Fibroblast of pulmonary artery (primary cell): ENCODE data around the gene PINLYP.

Source experiments
- DNase-seq: peaks from one replicate; pipeline ENCODE4 v3.0.0-alpha.2; 2010; ENCODE audit warnings: low read depth
- H3K4me3 ChIP-seq: replicated peaks from 2 replicates; pipeline ENCODE4 v1.5.1; 2011; ENCODE audit warnings: low read depth, mild to moderate bottlenecking, control low read depth, low read length, moderate library complexity
- CTCF ChIP-seq: IDR thresholded peaks from 2 replicates; pipeline ENCODE4 v1.5.1; 2011; ENCODE audit warnings: mild to moderate bottlenecking, control low read depth, low read length, inconsistent platforms; ENCODE audit errors: missing control alignments

Gene PINLYP

GRCh38 chr19:43631491-43631890 lies 55.9 kb downstream of the PINLYP start:
- H3K4me3 ChIP-seq: no peak overlapping the region
- no peak for TF ChIP-seq CTCF
- DNase-seq: no peak
